Chondrocyte (in vitro differentiated cells): ENCODE data around the gene WSCD2. TPM values are rescaled to one million over a fixed set of nuclear protein-coding genes. Genes with fewer than 3 reads are reported as not detected.

Experiments used
- DNase-seq: peaks from one replicate; pipeline ENCODE4 v3.0.0; 2021; ENCODE audit warnings: mixed read lengths, low spot score
- H3K27ac Mint-ChIP-seq: one replicate; pipeline ENCODE4 v1.8.0; 2021; ENCODE audit warnings: mild to moderate bottlenecking, moderate library complexity, mixed read lengths; ENCODE audit not compliant: unreplicated experiment
- H3K27me3 Mint-ChIP-seq: 2 replicates; pipeline ENCODE4 v1.8.0; 2021; ENCODE audit warnings: low read depth, mixed read lengths
- H3K36me3 Mint-ChIP-seq: 2 replicates; pipeline ENCODE4 v1.8.0; 2021; ENCODE audit warnings: low read depth, mixed read lengths
- H3K4me1 Mint-ChIP-seq: 2 replicates; pipeline ENCODE4 v1.8.0; 2021; ENCODE audit warnings: low read depth, mild to moderate bottlenecking, mixed read lengths
- H3K4me3 Mint-ChIP-seq: one replicate; pipeline ENCODE4 v1.8.0; 2021; ENCODE audit warnings: mild to moderate bottlenecking, moderate library complexity, mixed read lengths; ENCODE audit not compliant: unreplicated experiment
- H3K9me3 Mint-ChIP-seq: 2 replicates; pipeline ENCODE4 v1.8.0; 2021; ENCODE audit warnings: low read depth, mixed read lengths
- CTCF ChIP-seq: fragments of 200-600 bp; sonication (generic); IDR thresholded peaks from 2 replicates; pipeline ENCODE4 v1.5.0; 2021; ENCODE audit warnings: antibody characterized with exemption, mild to moderate bottlenecking, moderate library complexity
- total RNA-seq: library from RNA; stranded (reverse); gene quantifications from 3 replicates; pipeline ENCODE4 v1.2.1, GENCODE V29; 2021

WSCD2 gene
- total RNA-seq, 1 donor from 2014 or later: 0.32 TPM

GRCh38 chr12:108194585-108194984, 65.5 kb downstream of the WSCD2 start:
- no peaks in the 10 kb centered on the region for H3K36me3 Mint-ChIP-seq
- H3K27me3 Mint-ChIP-seq: peaks cover 19% of the 10 kb centered on the region
- no peak overlapping the region for H3K27ac Mint-ChIP-seq
- no peak overlapping the region for H3K4me3 Mint-ChIP-seq
- no peak for TF ChIP-seq CTCF
- no peak for DNase-seq
- peaks cover 10% of the 10 kb centered on the region for H3K4me1 Mint-ChIP-seq
- H3K9me3 Mint-ChIP-seq: no peaks in the 10 kb centered on the region

DNA sequence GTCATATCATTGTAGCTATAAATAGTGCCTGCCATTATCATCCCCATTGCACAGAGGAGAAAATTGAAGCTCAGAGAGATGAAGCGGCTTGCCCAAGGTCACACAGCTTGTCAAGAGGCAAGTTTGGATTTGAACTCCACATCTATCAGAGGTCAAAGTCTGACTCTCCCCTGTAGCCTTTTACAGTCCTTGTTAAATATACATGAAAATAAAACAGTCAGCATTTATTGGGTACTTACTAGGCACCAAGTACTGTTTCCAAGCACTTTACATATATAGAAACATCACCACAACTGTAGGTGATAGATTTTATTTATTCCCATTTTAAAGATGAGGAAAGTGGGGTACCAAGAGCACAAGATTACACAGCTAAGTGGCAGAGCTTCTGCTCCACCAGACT, 67.2 kb downstream of the WSCD2 start:
- Mint-ChIP-seq H3K4me1 (no peaks in the 10 kb centered on the region), H3K27me3 (peaks cover 19% of the 10 kb centered on the region), H3K27ac (no peak overlapping the region), H3K4me3 (no peak overlapping the region), H3K36me3 (no peaks in the 10 kb centered on the region), H3K9me3 (no peaks in the 10 kb centered on the region)
- no peak for DNase-seq
- no peak for TF ChIP-seq CTCF

- no peaks in the 10 kb centered on the region for H3K4me1 Mint-ChIP-seq
- H3K36me3 Mint-ChIP-seq: no peaks in the 10 kb centered on the region
- no peak for DNase-seq
- H3K27me3 Mint-ChIP-seq: peaks cover 15% of the 10 kb centered on the region
- no peak overlapping the region for H3K4me3 Mint-ChIP-seq
- H3K9me3 Mint-ChIP-seq: no peaks in the 10 kb centered on the region
- no peak for TF ChIP-seq CTCF
- H3K27ac Mint-ChIP-seq: no peak overlapping the region
Measured at GRCh38 chr12:108196921-108197320, 67.8 kb downstream of the WSCD2 start.

- no peak for TF ChIP-seq CTCF
- no peak for DNase-seq
- Mint-ChIP-seq H3K4me3 (no peak overlapping the region), H3K27ac (no peak overlapping the region), H3K9me3 (peaks cover 4% of the 10 kb centered on the region), H3K4me1 (no peaks in the 10 kb centered on the region), H3K36me3 (no peaks in the 10 kb centered on the region), H3K27me3 (peaks cover 12% of the 10 kb centered on the region)
Measured at GRCh38 chr12:108198043-108198442, 69.0 kb downstream of the WSCD2 start.

- H3K9me3 Mint-ChIP-seq: peaks cover 14% of the 10 kb centered on the region
- H3K4me3 Mint-ChIP-seq: no peak overlapping the region
- DNase-seq: no peak
- no peak overlapping the region for H3K27ac Mint-ChIP-seq
- peaks cover 8% of the 10 kb centered on the region for H3K27me3 Mint-ChIP-seq
- TF ChIP-seq CTCF: no peak
- peaks cover under 1% of the 10 kb centered on the region for H3K36me3 Mint-ChIP-seq
- H3K4me1 Mint-ChIP-seq: no peaks in the 10 kb centered on the region
Measured at GRCh38 chr12:108199106-108199505, 70.0 kb downstream of the WSCD2 start.
